GM12878 (cell line): Measurements from ENCODE around the gene UMAD1. TPM values are rescaled to one million over a fixed set of nuclear protein-coding genes. Genes with fewer than 3 reads are reported as not detected.

Source experiments
- ATAC-seq: fragments of 200-7000 bp; cut with Tn5 transposase; 3 replicates; pipeline ENCODE4 v1.9.1; 2020; ENCODE audit warnings: mild to moderate bottlenecking, moderate library complexity
- BruUV-seq: library from RNA; stranded (reverse); fragments of 400-500 nt; replicated peaks from 2 replicates; lab custom pipeline; 2021; lab: Mats Ljungman, UMichigan
- CTCF ChIA-PET: fragments of 300-600 bp; sonication (Branson Sonifier 250); formaldehyde crosslinking; extraction: SDS; loops from one replicate; lab custom pipeline; 2021; ENCODE audit warnings: inconsistent platforms; lab: Yijun Ruan, JAX
- POLR2A ChIA-PET: fragments of 350-600 bp; formaldehyde crosslinking; extraction: SDS; loops from one replicate; lab custom pipeline; 2021; ENCODE audit warnings: inconsistent platforms; lab: Charles Lee
- RAD21 ChIA-PET: fragments of 300-600 bp; sonication (Branson Sonifier 250); formaldehyde crosslinking; loops from one replicate; lab custom pipeline; 2023; ENCODE audit warnings: antibody characterized with exemption; ENCODE audit not compliant: unreplicated experiment; lab: Charles Lee
- SMC1A ChIA-PET: fragments of 300-600 bp; sonication (Branson Sonifier 250); formaldehyde crosslinking; loops from one replicate; lab custom pipeline; 2023; ENCODE audit not compliant: unreplicated experiment, uncharacterized antibody; lab: Charles Lee
- DNase-seq: peaks from one replicate; pipeline ENCODE4 v3.0.0-alpha.2; 2011; ENCODE audit warnings: low read depth, low spot score
- FAIRE-seq: peaks from 3 replicates; lab custom pipeline; 2011; peaks lifted over from hg19 to GRCh38; lab: Jason Lieb, UNC
- H2AFZ ChIP-seq: 2 replicates; pipeline ENCODE4 v1.6.0; 2011; ENCODE audit warnings: low read depth, low read length, control low read depth; ENCODE audit not compliant: control insufficient read depth
- H3K27ac ChIP-seq: 2 replicates; pipeline ENCODE4 v1.5.1; 2011; ENCODE audit warnings: control low read depth; ENCODE audit not compliant: control insufficient read depth, insufficient read depth
- H3K27me3 ChIP-seq, 2 experiments: replicated peaks in 1 of 2; 2 replicates each; pipeline versions ENCODE4 v1.6.0 to v1.6.1; 2011; ENCODE audit warnings: low read length in 1 of 2; ENCODE audit not compliant: control insufficient read depth in 2 of 2, insufficient read depth in 2 of 2
- H3K36me3 ChIP-seq, 2 experiments: 2 replicates each; pipeline ENCODE4 v1.5.1; 2011; ENCODE audit warnings: low read length in 1 of 2; ENCODE audit not compliant: control insufficient read depth in 2 of 2, insufficient read depth in 2 of 2
- H3K4me1 ChIP-seq: 2 replicates; pipeline ENCODE4 v1.6.1; 2011; ENCODE audit warnings: mild to moderate bottlenecking, low read length, moderate library complexity, mixed read lengths; ENCODE audit not compliant: control insufficient read depth, insufficient read depth
- H3K4me2 ChIP-seq: 2 replicates; pipeline ENCODE4 v1.6.0; 2011; ENCODE audit warnings: control low read depth; ENCODE audit not compliant: control insufficient read depth, insufficient read depth
- H3K4me3 ChIP-seq: fragments of 200-600 bp; sonication (generic); 2 replicates; pipeline ENCODE4 v1.5.1; 2016
- H3K79me2 ChIP-seq: 2 replicates; pipeline ENCODE4 v1.6.0; 2011; ENCODE audit warnings: low read length; ENCODE audit not compliant: control insufficient read depth, insufficient read depth
- H3K9ac ChIP-seq: 2 replicates; pipeline ENCODE4 v1.8.0; 2011; ENCODE audit warnings: low read length, control low read depth, mixed read lengths; ENCODE audit not compliant: control insufficient read depth, insufficient read depth
- H3K9me3 ChIP-seq: replicated peaks from 3 replicates; pipeline ENCODE4 v1.5.1; 2011; ENCODE audit warnings: mild to moderate bottlenecking, low read length; ENCODE audit not compliant: control insufficient read depth, insufficient read depth
- H4K20me1 ChIP-seq: 2 replicates; pipeline ENCODE4 v1.6.0; 2011; ENCODE audit not compliant: control insufficient read depth, insufficient read depth
- CBX3 ChIP-seq: fragments of 200-600 bp; sonication (generic); IDR thresholded peaks from 2 replicates; pipeline ENCODE4 v1.6.1; 2016; ENCODE audit warnings: low read depth, borderline replicate concordance
- ETV6 ChIP-seq, 2 experiments: fragments of 450-650 bp in 1 of 2; IDR thresholded peaks in 1 of 2; conservative IDR thresholded peaks in 1 of 2; 2 replicates each; pipeline ENCODE4 v1.6.1; 2014; ENCODE audit warnings: antibody characterized with exemption in 1 of 2, borderline replicate concordance in 1 of 2, low read depth in 1 of 2, mild to moderate bottlenecking in 1 of 2, moderate library complexity in 1 of 2
- MXI1 ChIP-seq: fragments of 150-350 bp; IDR thresholded peaks from 2 replicates; pipeline ENCODE4 v1.6.1; 2011; ENCODE audit warnings: low read depth, mild to moderate bottlenecking, inconsistent platforms, low read length, improper control_type of control experiment
- MYB ChIP-seq: fragments of 150-350 bp; IDR thresholded peaks from 2 replicates; pipeline ENCODE4 v1.6.1; 2014; ENCODE audit warnings: mild to moderate bottlenecking, low read depth, low read length, borderline replicate concordance
- NFIC ChIP-seq: IDR thresholded peaks from 2 replicates; pipeline ENCODE4 v1.6.1; 2012; ENCODE audit warnings: low read depth, mild to moderate bottlenecking, inconsistent platforms, low read length, moderate library complexity
- POU2F2 ChIP-seq: IDR thresholded peaks from 3 replicates; pipeline ENCODE4 v1.6.1; 2011; ENCODE audit warnings: low read depth, mild to moderate bottlenecking, low read length, borderline replicate concordance
- RFX5 ChIP-seq: IDR thresholded peaks from 2 replicates; pipeline ENCODE4 v1.6.1; 2011; ENCODE audit warnings: low read depth, low read length, improper control_type of control experiment
- SIX5 ChIP-seq: IDR thresholded peaks from 2 replicates; pipeline ENCODE4 v1.6.1; 2011; ENCODE audit warnings: mild to moderate bottlenecking, low read depth, low read length, moderate library complexity; ENCODE audit not compliant: severe bottlenecking
- STAT3 ChIP-seq: IDR thresholded peaks from 2 replicates; pipeline ENCODE4 v1.6.1; 2011; ENCODE audit warnings: low read depth, low read length, improper control_type of control experiment
- WRNIP1 ChIP-seq: IDR thresholded peaks from 2 replicates; pipeline ENCODE4 v1.6.1; 2011; ENCODE audit warnings: low read depth, low read length, improper control_type of control experiment, borderline replicate concordance
- YBX1 ChIP-seq: fragments of 450-650 bp; IDR thresholded peaks from 2 replicates; pipeline ENCODE4 v1.6.1; 2016; ENCODE audit warnings: antibody characterized with exemption
- YY1 ChIP-seq: IDR thresholded peaks from 2 replicates; pipeline ENCODE4 v1.6.1; 2011; ENCODE audit warnings: low read depth, mild to moderate bottlenecking, low read length
- ZBTB11 ChIP-seq: fragments of 450-650 bp; formaldehyde crosslinking; IDR thresholded peaks from 2 replicates; pipeline ENCODE4 v1.5.0; 2022; ENCODE audit warnings: mild to moderate bottlenecking, missing genetic modification characterization
- ZNF217 ChIP-seq: fragments of 450-650 bp; IDR thresholded peaks from 2 replicates; pipeline ENCODE4 v1.6.1; 2017; ENCODE audit warnings: antibody characterized with exemption, mild to moderate bottlenecking
- ZZZ3 ChIP-seq: IDR thresholded peaks from 2 replicates; pipeline ENCODE4 v1.6.1; 2011; ENCODE audit warnings: low read depth; ENCODE audit not compliant: control insufficient read depth, insufficient read length
- WGBS: methylation state at CpG from one replicate; pipeline ENCODE4 v1.1.6; 2016; ENCODE audit warnings: low lambda C conversion rate; ENCODE audit not compliant: insufficient replicate concordance, insufficient coverage; ENCODE audit errors: missing lambda C conversion rate; 5-methylcytosine and 5-hydroxymethylcytosine counted together
- in situ Hi-C: fragments of 300-500 bp; cut with MboI; formaldehyde crosslinking; loops from 9 replicates; pipeline ENCODE4 v1.14.3; 2018; ENCODE audit warnings: mixed read lengths
- intact Hi-C: fragments of 100-400 bp; cut with micrococcal nuclease; formaldehyde crosslinking; loops from one replicate; pipeline ENCODE4 v1.14.2; 2022; ENCODE audit not compliant: unreplicated experiment
- polyA plus RNA-seq, 11 experiments: library from polyadenylated mRNA; depleted of rRNA in 4 of 11; unstranded in 6 of 11; stranded (reverse) in 5 of 11; fragments of >200 nt; fragmentation: Nextera tagmentation in 4 of 11; fragmentation: Illumina TruSeq in 1 of 11; extraction: Ambion mirVana in 4 of 11; extraction: Trizol in 1 of 11; gene quantifications; 1 replicate in 1 of 11; 2 replicates in 10 of 11; pipeline versions ENCODE4 v1.2.1 to v1.2.3, GENCODE V29; 2011 to 2016; ENCODE audit warnings: inconsistent platforms in 2 of 11, missing spikeins in 2 of 11, low read depth in 1 of 11
- total RNA-seq, 4 experiments: library from RNA; depleted of rRNA in 3 of 4; stranded (reverse); fragments of >200 nt in 3 of 4; fragmentation: Illumina TruSeq in 1 of 4; extraction: Trizol in 1 of 4; gene quantifications; 2 replicates each; pipeline versions ENCODE4 v1.2.1 to v1.2.3, GENCODE V29; 2013 to 2021

UMAD1 gene
- total and polyA plus RNA-seq, 10 of the 15 experiments (the other 5 are each of a cell fraction or from before 2014, with no cell fraction given) = 6.0 to 28.6 (median 9.3) TPM

GRCh38 chr7:7912937-7913336, 272.4 kb downstream of the UMAD1 start:
- no peak overlapping the region for H3K4me3 ChIP-seq
- no peaks in the 10 kb centered on the region for H3K4me1 ChIP-seq
- no peak for FAIRE-seq
- no peak overlapping the region for H3K27ac ChIP-seq
- H3K36me3 ChIP-seq = no peaks in the 10 kb centered on the region
- ATAC-seq = no peak
- H3K27me3 ChIP-seq = no peaks in the 10 kb centered on the region
- no peaks in the 10 kb centered on the region for H4K20me1 ChIP-seq
- WGBS = 47% methylated on average over 3 of the region's 3 CpGs
- no peak overlapping the region for H3K4me2 ChIP-seq
- DNase-seq = no peak
- RAD21 ChIA-PET = interaction anchor here (1.1 kb wide), 1 partner anchor 231 kb away, joined by 4 read pairs; no protein-coding TSS in a partner anchor
- H3K9ac ChIP-seq = no peak overlapping the region
- SMC1A ChIA-PET = interaction anchor here (0.9 to 2.3 kb wide), 8 partner anchors 12 to 277 kb away, joined by 3 to 7 read pairs (median 3); no protein-coding TSS in a partner anchor
- no TSS peak for BruUV-seq
- no peaks in the 10 kb centered on the region for H3K79me2 ChIP-seq
- POLR2A ChIA-PET = no interaction called here
- H3K9me3 ChIP-seq = peaks cover 3% of the 10 kb centered on the region; the same call in 2 of the 3 replicates
- no peak for TF ChIP-seq ETV6 (conservative IDR thresholded peaks at IDR 0.05 in 1 of 2, IDR thresholded peaks at IDR 0.05 in 1 of 2; ENCODE audit: borderline replicate concordance in 1 of 2, low read depth in 1 of 2)
- TF ChIP-seq ZNF217 = no peak
- in situ Hi-C loops = no loop called here
- intact Hi-C loops = no loop called here
- CTCF ChIA-PET = interaction anchor here (0.6 to 1.1 kb wide), 3 partner anchors 8 to 154 kb away, joined by 3 to 4 read pairs (median 3); no protein-coding TSS in a partner anchor
- no peak overlapping the region for H2AFZ ChIP-seq

- H4K20me1 ChIP-seq = no peaks in the 10 kb centered on the region
- H3K27me3 ChIP-seq = no peaks in the 10 kb centered on the region
- H3K36me3 ChIP-seq = no peaks in the 10 kb centered on the region
- WGBS = 100% methylated on average over 3 of the region's 3 CpGs
- no peak overlapping the region for H3K27ac ChIP-seq
- H2AFZ ChIP-seq = no peak overlapping the region
- H3K4me3 ChIP-seq = no peak overlapping the region
- H3K4me1 ChIP-seq = peaks cover 4% of the 10 kb centered on the region; the same call in 1 of the 2 replicates
- FAIRE-seq (no peak), ATAC-seq (no peak), DNase-seq (no peak)
- in situ Hi-C loops = no loop called here
- ChIA-PET CTCF (interaction anchor here (0.7 to 1.1 kb wide), 2 partner anchors 30 to 98 kb away, joined by 3 read pairs; no protein-coding TSS in a partner anchor), SMC1A (interaction anchor here (1.1 to 2.3 kb wide), 5 partner anchors 12 to 277 kb away, joined by 3 to 7 read pairs (median 3); no protein-coding TSS in a partner anchor), RAD21 (interaction anchor here (1.1 kb wide), 1 partner anchor 232 kb away, joined by 4 read pairs; no protein-coding TSS in a partner anchor), POLR2A (no interaction called here)
- peaks cover 1% of the 10 kb centered on the region; the same call in 1 of the 3 replicates for H3K9me3 ChIP-seq
- intact Hi-C loops = no loop called here
- no TSS peak for BruUV-seq
- H3K79me2 ChIP-seq = no peaks in the 10 kb centered on the region
- H3K4me2 ChIP-seq = no peak overlapping the region
- no peak overlapping the region for H3K9ac ChIP-seq
- TF ChIP-seq MXI1 = no peak
- no peak for TF ChIP-seq ZZZ3
- no peak for TF ChIP-seq RFX5
- TF ChIP-seq YY1 = no peak
- TF ChIP-seq YBX1 = no peak
- TF ChIP-seq SIX5 = no peak
- no peak for TF ChIP-seq MYB
- no peak for TF ChIP-seq POU2F2
- no peak for TF ChIP-seq ZBTB11 (CRISPR knock-in tag)
- TF ChIP-seq NFIC = no peak
- TF ChIP-seq WRNIP1 = no peak
- no peak for TF ChIP-seq CBX3
- TF ChIP-seq STAT3 = no peak
These were observed 273.0 kb downstream of the UMAD1 start for GRCh38 chr7:7913504-7913903.
